GM23338 (cell line): Measurements from ENCODE around the gene TPST1.

ENCODE experiments used
- CREB1 ChIP-seq: fragments of 250-450 bp; sonication (Bioruptor Pico); IDR thresholded peaks from 2 replicates; pipeline ENCODE4 v1.5.0; 2020; ENCODE audit warnings: low read depth, mild to moderate bottlenecking, moderate library complexity
- ETS1 ChIP-seq: IDR thresholded peaks from 2 replicates; pipeline ENCODE4 v1.6.1; 2016; ENCODE audit warnings: antibody characterized with exemption
- EZH2 ChIP-seq: fragments of 200-600 bp; sonication (generic); IDR thresholded peaks from one replicate; pipeline ENCODE4 v1.8.0; 2017; ENCODE audit warnings: antibody characterized with exemption, mild to moderate bottlenecking, low read depth; ENCODE audit not compliant: unreplicated experiment
- EZH2phosphoT487 ChIP-seq: fragments of 200-600 bp; sonication (generic); IDR thresholded peaks from one replicate; pipeline ENCODE4 v1.8.1; 2018; ENCODE audit warnings: antibody characterized with exemption; ENCODE audit not compliant: unreplicated experiment
- JUNB ChIP-seq: IDR thresholded peaks from one replicate; pipeline ENCODE4 v1.6.1; 2016; ENCODE audit warnings: antibody characterized with exemption; ENCODE audit not compliant: unreplicated experiment
- POLR2AphosphoS5 ChIP-seq: IDR thresholded peaks from 2 replicates; pipeline ENCODE4 v1.6.1; 2016; ENCODE audit warnings: antibody characterized with exemption, low read depth
- ZNF331 ChIP-seq: fragments of 250-450 bp; sonication (Bioruptor Pico); IDR thresholded peaks from 2 replicates; pipeline ENCODE4 v1.5.0; 2020; ENCODE audit warnings: low read depth, mild to moderate bottlenecking, moderate library complexity
- TF ChIP-seq, protein P1 (sequence below), 2 experiments: fragments of 200-600 bp in 1 of 2; sonication (generic) in 1 of 2; conservative IDR thresholded peaks; 2 replicates each; pipeline versions ENCODE4 v1.5.1 to v1.6.1; 2016 to 2017; ENCODE audit warnings: antibody characterized with exemption in 2 of 2, low read depth in 2 of 2, mild to moderate bottlenecking in 2 of 2, moderate library complexity in 1 of 2
- TF ChIP-seq, protein P2 (sequence below): fragments of 250-450 bp; sonication (Bioruptor Pico); IDR thresholded peaks from 2 replicates; pipeline ENCODE4 v1.5.0; 2020; ENCODE audit warnings: mild to moderate bottlenecking, moderate library complexity
- TF ChIP-seq, protein P3 (sequence below): IDR thresholded peaks from one replicate; pipeline ENCODE4 v1.6.1; 2018; ENCODE audit warnings: antibody characterized with exemption; ENCODE audit not compliant: unreplicated experiment

- TF ChIP-seq ZNF331 (no peak), EZH2 (no peak), EZH2phosphoT487 (no peak), POLR2AphosphoS5 (no peak), CREB1 (CRISPR knock-in tag) (no peak), JUNB (no peak), ETS1 (no peak)
- TF ChIP-seq, protein P1, sequence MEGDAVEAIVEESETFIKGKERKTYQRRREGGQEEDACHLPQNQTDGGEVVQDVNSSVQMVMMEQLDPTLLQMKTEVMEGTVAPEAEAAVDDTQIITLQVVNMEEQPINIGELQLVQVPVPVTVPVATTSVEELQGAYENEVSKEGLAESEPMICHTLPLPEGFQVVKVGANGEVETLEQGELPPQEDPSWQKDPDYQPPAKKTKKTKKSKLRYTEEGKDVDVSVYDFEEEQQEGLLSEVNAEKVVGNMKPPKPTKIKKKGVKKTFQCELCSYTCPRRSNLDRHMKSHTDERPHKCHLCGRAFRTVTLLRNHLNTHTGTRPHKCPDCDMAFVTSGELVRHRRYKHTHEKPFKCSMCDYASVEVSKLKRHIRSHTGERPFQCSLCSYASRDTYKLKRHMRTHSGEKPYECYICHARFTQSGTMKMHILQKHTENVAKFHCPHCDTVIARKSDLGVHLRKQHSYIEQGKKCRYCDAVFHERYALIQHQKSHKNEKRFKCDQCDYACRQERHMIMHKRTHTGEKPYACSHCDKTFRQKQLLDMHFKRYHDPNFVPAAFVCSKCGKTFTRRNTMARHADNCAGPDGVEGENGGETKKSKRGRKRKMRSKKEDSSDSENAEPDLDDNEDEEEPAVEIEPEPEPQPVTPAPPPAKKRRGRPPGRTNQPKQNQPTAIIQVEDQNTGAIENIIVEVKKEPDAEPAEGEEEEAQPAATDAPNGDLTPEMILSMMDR (conservative IDR thresholded peaks at IDR 0.05; ENCODE audit: low read depth in 2 of 2): no peak
- TF ChIP-seq, protein P2, sequence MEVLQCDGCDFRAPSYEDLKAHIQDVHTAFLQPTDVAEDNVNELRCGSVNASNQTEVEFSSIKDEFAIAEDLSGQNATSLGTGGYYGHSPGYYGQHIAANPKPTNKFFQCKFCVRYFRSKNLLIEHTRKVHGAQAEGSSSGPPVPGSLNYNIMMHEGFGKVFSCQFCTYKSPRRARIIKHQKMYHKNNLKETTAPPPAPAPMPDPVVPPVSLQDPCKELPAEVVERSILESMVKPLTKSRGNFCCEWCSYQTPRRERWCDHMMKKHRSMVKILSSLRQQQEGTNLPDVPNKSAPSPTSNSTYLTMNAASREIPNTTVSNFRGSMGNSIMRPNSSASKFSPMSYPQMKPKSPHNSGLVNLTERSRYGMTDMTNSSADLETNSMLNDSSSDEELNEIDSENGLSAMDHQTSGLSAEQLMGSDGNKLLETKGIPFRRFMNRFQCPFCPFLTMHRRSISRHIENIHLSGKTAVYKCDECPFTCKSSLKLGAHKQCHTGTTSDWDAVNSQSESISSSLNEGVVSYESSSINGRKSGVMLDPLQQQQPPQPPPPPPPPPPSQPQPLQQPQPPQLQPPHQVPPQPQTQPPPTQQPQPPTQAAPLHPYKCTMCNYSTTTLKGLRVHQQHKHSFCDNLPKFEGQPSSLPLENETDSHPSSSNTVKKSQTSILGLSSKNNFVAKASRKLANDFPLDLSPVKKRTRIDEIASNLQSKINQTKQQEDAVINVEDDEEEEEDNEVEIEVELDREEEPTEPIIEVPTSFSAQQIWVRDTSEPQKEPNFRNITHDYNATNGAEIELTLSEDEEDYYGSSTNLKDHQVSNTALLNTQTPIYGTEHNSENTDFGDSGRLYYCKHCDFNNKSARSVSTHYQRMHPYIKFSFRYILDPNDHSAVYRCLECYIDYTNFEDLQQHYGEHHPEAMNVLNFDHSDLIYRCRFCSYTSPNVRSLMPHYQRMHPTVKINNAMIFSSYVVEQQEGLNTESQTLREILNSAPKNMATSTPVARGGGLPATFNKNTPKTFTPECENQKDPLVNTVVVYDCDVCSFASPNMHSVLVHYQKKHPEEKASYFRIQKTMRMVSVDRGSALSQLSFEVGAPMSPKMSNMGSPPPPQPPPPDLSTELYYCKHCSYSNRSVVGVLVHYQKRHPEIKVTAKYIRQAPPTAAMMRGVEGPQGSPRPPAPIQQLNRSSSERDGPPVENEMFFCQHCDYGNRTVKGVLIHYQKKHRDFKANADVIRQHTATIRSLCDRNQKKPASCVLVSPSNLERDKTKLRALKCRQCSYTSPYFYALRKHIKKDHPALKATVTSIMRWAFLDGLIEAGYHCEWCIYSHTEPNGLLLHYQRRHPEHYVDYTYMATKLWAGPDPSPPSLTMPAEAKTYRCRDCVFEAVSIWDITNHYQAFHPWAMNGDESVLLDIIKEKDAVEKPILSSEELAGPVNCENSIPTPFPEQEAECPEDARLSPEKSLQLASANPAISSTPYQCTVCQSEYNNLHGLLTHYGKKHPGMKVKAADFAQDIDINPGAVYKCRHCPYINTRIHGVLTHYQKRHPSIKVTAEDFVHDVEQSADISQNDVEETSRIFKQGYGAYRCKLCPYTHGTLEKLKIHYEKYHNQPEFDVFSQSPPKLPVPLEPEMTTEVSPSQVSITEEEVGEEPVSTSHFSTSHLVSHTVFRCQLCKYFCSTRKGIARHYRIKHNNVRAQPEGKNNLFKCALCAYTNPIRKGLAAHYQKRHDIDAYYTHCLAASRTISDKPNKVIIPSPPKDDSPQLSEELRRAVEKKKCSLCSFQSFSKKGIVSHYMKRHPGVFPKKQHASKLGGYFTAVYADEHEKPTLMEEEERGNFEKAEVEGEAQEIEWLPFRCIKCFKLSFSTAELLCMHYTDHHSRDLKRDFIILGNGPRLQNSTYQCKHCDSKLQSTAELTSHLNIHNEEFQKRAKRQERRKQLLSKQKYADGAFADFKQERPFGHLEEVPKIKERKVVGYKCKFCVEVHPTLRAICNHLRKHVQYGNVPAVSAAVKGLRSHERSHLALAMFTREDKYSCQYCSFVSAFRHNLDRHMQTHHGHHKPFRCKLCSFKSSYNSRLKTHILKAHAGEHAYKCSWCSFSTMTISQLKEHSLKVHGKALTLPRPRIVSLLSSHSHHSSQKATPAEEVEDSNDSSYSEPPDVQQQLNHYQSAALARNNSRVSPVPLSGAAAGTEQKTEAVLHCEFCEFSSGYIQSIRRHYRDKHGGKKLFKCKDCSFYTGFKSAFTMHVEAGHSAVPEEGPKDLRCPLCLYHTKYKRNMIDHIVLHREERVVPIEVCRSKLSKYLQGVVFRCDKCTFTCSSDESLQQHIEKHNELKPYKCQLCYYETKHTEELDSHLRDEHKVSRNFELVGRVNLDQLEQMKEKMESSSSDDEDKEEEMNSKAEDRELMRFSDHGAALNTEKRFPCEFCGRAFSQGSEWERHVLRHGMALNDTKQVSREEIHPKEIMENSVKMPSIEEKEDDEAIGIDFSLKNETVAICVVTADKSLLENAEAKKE (CRISPR knock-in tag): no peak
- TF ChIP-seq, protein P3, sequence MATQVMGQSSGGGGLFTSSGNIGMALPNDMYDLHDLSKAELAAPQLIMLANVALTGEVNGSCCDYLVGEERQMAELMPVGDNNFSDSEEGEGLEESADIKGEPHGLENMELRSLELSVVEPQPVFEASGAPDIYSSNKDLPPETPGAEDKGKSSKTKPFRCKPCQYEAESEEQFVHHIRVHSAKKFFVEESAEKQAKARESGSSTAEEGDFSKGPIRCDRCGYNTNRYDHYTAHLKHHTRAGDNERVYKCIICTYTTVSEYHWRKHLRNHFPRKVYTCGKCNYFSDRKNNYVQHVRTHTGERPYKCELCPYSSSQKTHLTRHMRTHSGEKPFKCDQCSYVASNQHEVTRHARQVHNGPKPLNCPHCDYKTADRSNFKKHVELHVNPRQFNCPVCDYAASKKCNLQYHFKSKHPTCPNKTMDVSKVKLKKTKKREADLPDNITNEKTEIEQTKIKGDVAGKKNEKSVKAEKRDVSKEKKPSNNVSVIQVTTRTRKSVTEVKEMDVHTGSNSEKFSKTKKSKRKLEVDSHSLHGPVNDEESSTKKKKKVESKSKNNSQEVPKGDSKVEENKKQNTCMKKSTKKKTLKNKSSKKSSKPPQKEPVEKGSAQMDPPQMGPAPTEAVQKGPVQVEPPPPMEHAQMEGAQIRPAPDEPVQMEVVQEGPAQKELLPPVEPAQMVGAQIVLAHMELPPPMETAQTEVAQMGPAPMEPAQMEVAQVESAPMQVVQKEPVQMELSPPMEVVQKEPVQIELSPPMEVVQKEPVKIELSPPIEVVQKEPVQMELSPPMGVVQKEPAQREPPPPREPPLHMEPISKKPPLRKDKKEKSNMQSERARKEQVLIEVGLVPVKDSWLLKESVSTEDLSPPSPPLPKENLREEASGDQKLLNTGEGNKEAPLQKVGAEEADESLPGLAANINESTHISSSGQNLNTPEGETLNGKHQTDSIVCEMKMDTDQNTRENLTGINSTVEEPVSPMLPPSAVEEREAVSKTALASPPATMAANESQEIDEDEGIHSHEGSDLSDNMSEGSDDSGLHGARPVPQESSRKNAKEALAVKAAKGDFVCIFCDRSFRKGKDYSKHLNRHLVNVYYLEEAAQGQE: no peak
These were observed 11.9 kb upstream of the TPST1 start for GRCh38 chr7:66193146-66193725.
